ENCODE data around the gene PUS7.

- TF ChIP-seq CTCF (conservative IDR thresholded peaks at IDR 0.05) (no peak), ZFX (IDR thresholded peaks at IDR 0.05) (no peak)
Measured at GRCh38 chr7:105448181-105448580, 73.9 kb downstream of the PUS7 start.
